SU-DHL-6 (cell line): ENCODE results near the gene NSMF.

Experiments used
- H2AFZ ChIP-seq: fragments of 200-600 bp; sonication (generic); 2 replicates; pipeline ENCODE4 v1.6.1; 2014; ENCODE audit warnings: low read depth, mild to moderate bottlenecking, moderate library complexity, mixed read lengths, antibody characterized with exemption, low read length; ENCODE audit not compliant: severe bottlenecking
- H3F3A ChIP-seq: fragments of 200-600 bp; shearing (Covaris generic); 2 replicates; pipeline ENCODE4 v1.6.0; 2016; ENCODE audit warnings: antibody characterized with exemption, mild to moderate bottlenecking; ENCODE audit not compliant: insufficient read depth
- H3K27ac ChIP-seq: fragments of 200-600 bp; sonication (generic); 2 replicates; pipeline ENCODE4 v1.5.1; 2016; ENCODE audit warnings: low read depth, mild to moderate bottlenecking, low read length, moderate library complexity, mixed read lengths
- H3K27me3 ChIP-seq: fragments of 200-600 bp; sonication (generic), shearing (Covaris generic); 2 replicates; pipeline ENCODE4 v1.6.0; 2014; ENCODE audit warnings: mild to moderate bottlenecking, low read length
- H3K36me3 ChIP-seq: fragments of 200-600 bp; sonication (generic); 2 replicates; pipeline ENCODE4 v1.6.1; 2014; ENCODE audit warnings: mild to moderate bottlenecking, low read length, mixed read lengths
- H3K4me2 ChIP-seq: fragments of 300-600, 200-600 bp; shearing (Covaris generic), sonication (generic); 2 replicates; pipeline ENCODE4 v1.6.0; 2014; ENCODE audit warnings: low read length, low read depth, mild to moderate bottlenecking; ENCODE audit not compliant: poor library complexity, severe bottlenecking
- H3K4me3 ChIP-seq: fragments of 200-600 bp; sonication (generic); 2 replicates; pipeline ENCODE4 v1.5.1; 2014; ENCODE audit warnings: antibody characterized with exemption, low read length, mild to moderate bottlenecking, mixed read lengths; ENCODE audit not compliant: insufficient read depth, poor library complexity, severe bottlenecking
- H3K79me2 ChIP-seq: fragments of 200-600 bp; sonication (generic); 2 replicates; pipeline ENCODE4 v1.6.1; 2014; ENCODE audit warnings: mild to moderate bottlenecking, low read length, moderate library complexity; ENCODE audit not compliant: insufficient read depth
- H3K9ac ChIP-seq: fragments of 200-600 bp; sonication (generic); 2 replicates; pipeline ENCODE4 v1.7.0; 2014; ENCODE audit warnings: mild to moderate bottlenecking, low read length
- H3K9me2 ChIP-seq: fragments of 200-600 bp; sonication (generic); replicated peaks from 2 replicates; pipeline ENCODE4 v1.6.1; 2014; ENCODE audit warnings: low read length; ENCODE audit not compliant: insufficient read depth
- H3K9me3 ChIP-seq: fragments of 200-600 bp; sonication (generic); 2 replicates; pipeline ENCODE4 v1.6.1; 2014; ENCODE audit warnings: low read length, mixed read lengths; ENCODE audit not compliant: insufficient read depth
- H4K20me1 ChIP-seq: fragments of 200-600 bp; sonication (generic); 2 replicates; pipeline ENCODE4 v1.6.1; 2014; ENCODE audit warnings: low read depth, mild to moderate bottlenecking, antibody characterized with exemption, low read length, moderate library complexity, mixed read lengths
- CTCF ChIP-seq: fragments of 200-600 bp; sonication (generic); IDR thresholded peaks from one replicate; pipeline ENCODE4 v1.5.1; 2017; ENCODE audit warnings: antibody characterized with exemption, mild to moderate bottlenecking, low read length, moderate library complexity; ENCODE audit not compliant: insufficient read depth, poor library complexity, severe bottlenecking
- EZH2phosphoT487 ChIP-seq: fragments of 200-600 bp; sonication (generic), shearing (Covaris generic); conservative IDR thresholded peaks from 2 replicates; pipeline ENCODE4 v1.6.1; 2018; ENCODE audit warnings: mild to moderate bottlenecking, antibody characterized with exemption, low read length, moderate library complexity, mixed read lengths

Gene NSMF

DNA sequence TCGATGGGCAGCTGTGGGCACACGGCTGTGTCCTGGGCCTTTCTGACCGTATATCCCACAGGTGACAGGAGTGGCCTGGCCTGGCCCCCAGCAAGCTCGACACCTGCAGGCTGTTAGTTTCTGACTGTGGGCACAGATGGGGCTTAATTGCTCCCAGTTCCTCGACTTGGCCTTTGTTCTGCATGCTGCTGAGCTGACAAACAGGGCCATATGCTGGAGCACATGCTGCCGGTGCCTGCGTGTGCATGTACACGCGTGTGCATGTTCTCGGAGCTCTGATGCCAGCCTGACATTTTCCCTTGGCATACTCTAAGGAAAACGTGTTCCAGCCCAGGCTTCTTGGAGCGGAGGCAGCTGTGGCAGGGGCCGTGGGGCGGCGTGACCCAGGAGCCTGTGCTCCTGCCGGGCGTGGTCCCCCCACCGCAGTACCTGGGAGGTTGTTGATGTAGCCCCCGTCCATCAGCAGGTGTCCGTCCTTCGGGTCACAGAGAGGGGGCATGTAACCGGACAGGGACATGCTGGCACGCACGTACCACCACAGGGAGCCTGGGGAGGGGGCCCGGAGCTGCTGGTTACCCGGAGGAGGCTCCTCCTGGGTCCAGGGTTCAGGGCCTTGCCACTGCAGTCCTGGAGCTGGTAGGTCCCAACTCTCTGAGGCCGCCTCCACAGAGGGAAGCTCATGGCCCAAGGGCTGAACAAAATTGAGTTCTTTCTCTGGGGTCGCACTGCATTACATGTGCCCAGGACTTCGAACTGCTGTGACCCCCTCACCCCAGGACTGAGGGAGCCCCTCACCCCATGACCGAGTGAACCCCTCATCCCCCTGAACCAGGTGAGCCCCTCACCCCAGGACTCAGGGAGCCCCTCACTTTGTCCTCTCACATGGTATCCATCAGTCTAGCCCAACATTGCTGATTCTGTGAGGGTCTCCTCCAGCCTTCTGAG, 4.1 kb upstream of the NSMF start:
- H3K27ac ChIP-seq = no peak overlapping the region
- TF ChIP-seq CTCF (no peak), EZH2phosphoT487 (no peak)
- H3K4me2 ChIP-seq = no peak overlapping the region
- H3K9ac ChIP-seq = no peak overlapping the region
- H3K27me3 ChIP-seq = no peaks in the 10 kb centered on the region
- H4K20me1 ChIP-seq = no peaks in the 10 kb centered on the region
- H3K79me2 ChIP-seq = no peaks in the 10 kb centered on the region; the same call in 1 of the 2 replicates
- no peaks in the 10 kb centered on the region for H3K36me3 ChIP-seq
- H3F3A ChIP-seq = no peaks in the 10 kb centered on the region
- H3K4me3 ChIP-seq = no peak overlapping the region
- no peaks in the 10 kb centered on the region for H3K9me2 ChIP-seq
- no peak overlapping the region for H2AFZ ChIP-seq
- H3K9me3 ChIP-seq = no peaks in the 10 kb centered on the region

- Histone ChIP-seq H3K9me3 (no peaks in the 10 kb centered on the region), H3K79me2 (no peaks in the 10 kb centered on the region; the same call in 1 of the 2 replicates), H2AFZ (peak overlapping the region; percentile 57), H3K4me3 (peak overlapping the region; percentile 35), H3F3A (no peaks in the 10 kb centered on the region), H3K36me3 (no peaks in the 10 kb centered on the region), H3K27me3 (no peaks in the 10 kb centered on the region), H3K27ac (peak overlapping the region; percentile 72), H3K4me2 (peak overlapping the region; percentile 55), H3K9me2 (no peaks in the 10 kb centered on the region), H4K20me1 (no peaks in the 10 kb centered on the region), H3K9ac (peak overlapping the region; percentile 54)
- TF ChIP-seq CTCF (no peak), EZH2phosphoT487 (no peak)
These were observed 3.4 kb upstream of the NSMF start for GRCh38 chr9:137462396-137462985.

DNA sequence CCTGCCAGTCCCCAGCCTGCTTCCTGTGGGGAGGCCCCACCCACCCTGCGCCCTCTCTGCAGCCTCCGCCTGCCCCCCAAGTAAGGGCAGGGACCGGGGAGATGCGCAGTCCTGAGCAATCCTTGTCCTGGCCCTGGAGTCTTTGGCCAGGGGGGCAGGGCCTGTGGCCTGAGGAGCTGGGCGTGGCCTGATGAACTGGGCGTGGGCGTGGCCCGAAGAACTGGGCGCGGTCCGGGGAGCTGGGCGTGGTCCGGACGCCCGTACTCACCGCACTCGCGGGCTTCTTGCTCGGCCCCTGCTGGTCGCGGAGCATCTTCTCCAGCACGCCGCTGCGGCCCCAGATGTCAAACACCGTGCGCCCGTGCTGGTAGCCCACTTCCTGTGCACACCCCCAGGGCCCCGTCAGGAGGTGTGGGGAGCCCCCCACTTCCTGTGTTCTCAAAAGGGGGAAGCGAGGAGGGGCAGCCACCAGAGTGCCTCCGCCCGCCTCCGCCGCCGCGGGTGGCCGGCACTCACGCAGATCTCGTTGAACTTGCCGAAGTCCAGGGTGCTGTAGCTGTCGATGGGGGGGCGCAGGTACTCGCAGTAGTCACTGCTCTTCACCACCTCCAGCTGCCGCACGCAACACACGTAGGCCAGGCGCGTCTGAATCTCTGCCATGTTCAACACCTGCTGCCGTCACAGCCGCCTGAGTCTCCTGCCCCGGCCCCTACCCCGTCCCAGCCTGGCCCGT, 2.7 kb upstream of the NSMF start:
- Histone ChIP-seq H3K4me3 (peak overlapping the region; percentile 35), H3K9ac (peak overlapping the region; percentile 54), H3K79me2 (no peaks in the 10 kb centered on the region; the same call in 1 of the 2 replicates), H3K36me3 (no peaks in the 10 kb centered on the region), H4K20me1 (no peaks in the 10 kb centered on the region), H3K9me2 (no peaks in the 10 kb centered on the region), H3F3A (no peaks in the 10 kb centered on the region), H3K27me3 (no peaks in the 10 kb centered on the region), H3K4me2 (peak overlapping the region; percentile 55), H3K9me3 (no peaks in the 10 kb centered on the region), H2AFZ (peak overlapping the region; percentile 57), H3K27ac (peak overlapping the region; percentile 72)
- TF ChIP-seq CTCF (no peak), EZH2phosphoT487 (no peak)
